Mononuclear cell (primary cell): ENCODE measurements around the gene NFIA. TPM values are rescaled to one million over a fixed set of nuclear protein-coding genes. Genes with fewer than 3 reads are reported as not detected.
"Not testable (repeated sequence)": the region's sequence is repeated elsewhere in the genome, so short reads cannot be mapped to it uniquely, and the experiment has no call there.

ENCODE experiments used
- H3K27me3 ChIP-seq: 2 replicates; pipeline ENCODE4 v1.6.0; 2011; ENCODE audit warnings: low read length, control low read depth; ENCODE audit not compliant: insufficient read depth
- H3K4me1 ChIP-seq: 2 replicates; pipeline ENCODE4 v1.5.1; 2011; ENCODE audit warnings: mild to moderate bottlenecking, low read length, control low read depth; ENCODE audit not compliant: insufficient read depth
- H3K4me3 ChIP-seq: 2 replicates; pipeline ENCODE4 v1.5.1; 2011; ENCODE audit warnings: mild to moderate bottlenecking, low read length, moderate library complexity
- H3K9me3 ChIP-seq: 2 replicates; pipeline ENCODE4 v1.5.1; 2011; ENCODE audit warnings: low read depth, mild to moderate bottlenecking, control low read depth, low read length
- total RNA-seq: library from RNA; depleted of rRNA; stranded (reverse); fragments of >200 nt; gene quantifications from one replicate; pipeline ENCODE4 v1.2.3, GENCODE V29; 2012

The NFIA gene
- total RNA-seq, 1 donor = 3.5 TPM

- Histone ChIP-seq H3K4me1 (peaks cover 62% of the 10 kb centered on the region), H3K4me3 (peak overlapping the region; percentile 18), H3K27me3 (peaks cover 79% of the 10 kb centered on the region), H3K9me3 (no peaks in the 10 kb centered on the region)
These were observed 28.4 kb upstream of the NFIA start for GRCh38 chr1:61053712-61054600.

GRCh38 chr1:61054601-61054993 lies 27.8 kb upstream of the NFIA start:
- peaks cover 60% of the 10 kb centered on the region for H3K4me1 ChIP-seq
- H3K27me3 ChIP-seq = peaks cover 79% of the 10 kb centered on the region
- H3K9me3 ChIP-seq = no peaks in the 10 kb centered on the region
- H3K4me3 ChIP-seq = no peak overlapping the region

GRCh38 chr1:61055110-61055614 lies 27.2 kb upstream of the NFIA start:
- H3K4me3 ChIP-seq = no peak overlapping the region
- H3K4me1 ChIP-seq = peaks cover 57% of the 10 kb centered on the region
- peaks cover 79% of the 10 kb centered on the region for H3K27me3 ChIP-seq
- no peaks in the 10 kb centered on the region for H3K9me3 ChIP-seq

- Histone ChIP-seq H3K4me3 (no peak overlapping the region), H3K4me1 (peaks cover 50% of the 10 kb centered on the region), H3K9me3 (no peaks in the 10 kb centered on the region), H3K27me3 (peaks cover 76% of the 10 kb centered on the region)
These were observed 26.2 kb upstream of the NFIA start for GRCh38 chr1:61056196-61056572.

- H3K4me1 ChIP-seq = peaks cover 47% of the 10 kb centered on the region
- no peaks in the 10 kb centered on the region for H3K9me3 ChIP-seq
- H3K4me3 ChIP-seq = peak overlapping the region; percentile 47
- peaks cover 69% of the 10 kb centered on the region for H3K27me3 ChIP-seq
These were observed 25.6 kb upstream of the NFIA start for GRCh38 chr1:61056573-61057439.

GRCh38 chr1:61058483-61059245 lies 23.7 kb upstream of the NFIA start:
- Histone ChIP-seq H3K4me3 (no peak overlapping the region), H3K27me3 (peaks cover 51% of the 10 kb centered on the region), H3K4me1 (peaks cover 34% of the 10 kb centered on the region)

GRCh38 chr1:61061601-61062000 lies 20.8 kb upstream of the NFIA start:
- peaks cover 23% of the 10 kb centered on the region for H3K4me1 ChIP-seq
- H3K27me3 ChIP-seq = peaks cover 22% of the 10 kb centered on the region
- H3K4me3 ChIP-seq, H3K9me3 ChIP-seq: not testable (repeated sequence)

More at GRCh38 chr1:61058483-61059245, 23.7 kb upstream of the NFIA start:
- H3K9me3 ChIP-seq = no peaks in the 10 kb centered on the region

GRCh38 chr1:61064673-61065072 lies 17.7 kb upstream of the NFIA start:
- H3K4me1 ChIP-seq = no peaks in the 10 kb centered on the region
- H3K27me3 ChIP-seq = no peaks in the 10 kb centered on the region
- H3K9me3 ChIP-seq = no peaks in the 10 kb centered on the region
- no peak overlapping the region for H3K4me3 ChIP-seq

GRCh38 chr1:61067446-61068019 lies 14.8 kb upstream of the NFIA start:
- Histone ChIP-seq H3K4me1 (no peaks in the 10 kb centered on the region), H3K9me3 (no peaks in the 10 kb centered on the region), H3K27me3 (no peaks in the 10 kb centered on the region), H3K4me3 (no peak overlapping the region)

- Histone ChIP-seq H3K4me3 (no peak overlapping the region), H3K9me3 (no peaks in the 10 kb centered on the region), H3K4me1 (no peaks in the 10 kb centered on the region), H3K27me3 (no peaks in the 10 kb centered on the region)
These were observed 12.3 kb upstream of the NFIA start for GRCh38 chr1:61070054-61070453.

- Histone ChIP-seq H3K4me3 (no peak overlapping the region), H3K4me1 (no peaks in the 10 kb centered on the region), H3K27me3 (no peaks in the 10 kb centered on the region), H3K9me3 (no peaks in the 10 kb centered on the region)
These were observed 10.9 kb upstream of the NFIA start for GRCh38 chr1:61071205-61072130.

GRCh38 chr1:61073871-61074270 lies 8.5 kb upstream of the NFIA start:
- Histone ChIP-seq H3K27me3 (no peaks in the 10 kb centered on the region), H3K9me3 (no peaks in the 10 kb centered on the region), H3K4me3 (no peak overlapping the region), H3K4me1 (peaks cover 12% of the 10 kb centered on the region)

GRCh38 chr1:61075833-61076232 lies 6.5 kb upstream of the NFIA start:
- H3K27me3 ChIP-seq, H3K9me3 ChIP-seq, H3K4me3 ChIP-seq: not testable (repeated sequence)
- H3K4me1 ChIP-seq = peaks cover 32% of the 10 kb centered on the region
